ENCODE results near the gene ZNF419.
A peak's percentile ranks its signal among the peaks of the same experiment; 100 is the strongest.

Gene ZNF419

GRCh38 chr19:57527136-57527881 lies 39.8 kb downstream of the ZNF419 start, which contains the start of gene ZNF549:
ZNF549 (plus strand) TSS chr19:57527356; CDS start chr19:57527574, 218 bp downstream.
- DNase-seq (ENCODE audit: low read depth, low spot score), result peak; percentile 95

DNA sequence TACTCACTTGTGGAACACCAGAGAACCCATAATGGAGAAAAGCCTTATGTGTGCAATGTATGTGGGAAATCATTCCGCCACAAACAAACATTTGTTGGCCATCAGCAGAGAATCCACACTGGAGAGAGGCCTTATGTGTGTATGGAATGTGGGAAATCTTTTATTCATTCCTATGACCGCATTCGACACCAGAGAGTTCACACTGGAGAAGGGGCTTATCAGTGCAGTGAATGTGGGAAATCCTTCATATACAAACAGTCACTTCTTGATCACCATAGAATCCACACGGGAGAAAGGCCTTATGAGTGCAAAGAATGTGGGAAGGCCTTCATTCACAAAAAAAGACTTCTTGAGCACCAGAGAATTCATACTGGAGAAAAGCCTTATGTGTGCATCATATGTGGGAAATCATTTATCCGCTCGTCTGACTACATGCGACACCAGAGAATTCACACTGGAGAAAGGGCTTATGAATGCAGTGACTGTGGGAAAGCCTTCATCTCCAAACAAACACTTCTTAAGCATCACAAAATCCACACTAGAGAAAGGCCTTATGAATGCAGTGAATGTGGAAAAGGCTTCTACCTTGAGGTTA lies 50.5 kb downstream of the ZNF419 start:
- no peak for DNase-seq (ENCODE audit: low read depth, low spot score)
